ENCODE results near the gene SLC35F4.

The SLC35F4 gene

GRCh38 chr14:57831981-57832380 is 33.9 kb downstream of the SLC35F4 start:
- TF ChIP-seq MYC (IDR thresholded peaks at IDR 0.05; ENCODE audit: low read depth, low read length), result no peak
- TF ChIP-seq CTCF (IDR thresholded peaks at IDR 0.05; ENCODE audit: low read depth, low read length), result no peak
- TF ChIP-seq POLR2A (IDR thresholded peaks at IDR 0.05; ENCODE audit: extremely low read depth, insufficient read length), result no peak
- no peak for TF ChIP-seq MAX (IDR thresholded peaks at IDR 0.05; ENCODE audit: low read depth, low read length)
- no peak overlapping the region for H3K4me3 ChIP-seq (ENCODE audit: low read depth, low read length)
- peak; percentile 42 for DNase-seq (ENCODE audit: low read depth)

GRCh38 chr14:57828713-57829112 is 37.2 kb downstream of the SLC35F4 start:
- TF ChIP-seq MYC (IDR thresholded peaks at IDR 0.05; ENCODE audit: low read depth, low read length) (no peak), POLR2A (IDR thresholded peaks at IDR 0.05; ENCODE audit: extremely low read depth, insufficient read length) (no peak), MAX (IDR thresholded peaks at IDR 0.05; ENCODE audit: low read depth, low read length) (no peak), CTCF (IDR thresholded peaks at IDR 0.05; ENCODE audit: low read depth, low read length) (no peak)
- DNase-seq (ENCODE audit: low read depth), result no peak
- H3K4me3 ChIP-seq (ENCODE audit: low read depth, low read length), result no peak overlapping the region

- no peak overlapping the region for H3K4me3 ChIP-seq (ENCODE audit: low read depth, low read length)
- no peak for TF ChIP-seq MAX (IDR thresholded peaks at IDR 0.05; ENCODE audit: low read depth, low read length)
- no peak for TF ChIP-seq CTCF (IDR thresholded peaks at IDR 0.05; ENCODE audit: low read depth, low read length)
- TF ChIP-seq MYC (IDR thresholded peaks at IDR 0.05; ENCODE audit: low read depth, low read length), result no peak
- no peak for TF ChIP-seq POLR2A (IDR thresholded peaks at IDR 0.05; ENCODE audit: extremely low read depth, insufficient read length)
- no peak for DNase-seq (ENCODE audit: low read depth)
Measured at GRCh38 chr14:57823015-57823660, 42.8 kb downstream of the SLC35F4 start.

- TF ChIP-seq POLR2A (IDR thresholded peaks at IDR 0.05; ENCODE audit: extremely low read depth, insufficient read length) (no peak), CTCF (IDR thresholded peaks at IDR 0.05; ENCODE audit: low read depth, low read length) (no peak), MAX (IDR thresholded peaks at IDR 0.05; ENCODE audit: low read depth, low read length) (no peak), MYC (IDR thresholded peaks at IDR 0.05; ENCODE audit: low read depth, low read length) (no peak)
- DNase-seq (ENCODE audit: low read depth), result no peak
- H3K4me3 ChIP-seq (ENCODE audit: low read depth, low read length), result no peak overlapping the region
Measured at GRCh38 chr14:57822081-57822480, 43.8 kb downstream of the SLC35F4 start.

GRCh38 chr14:57820581-57820980 is 45.3 kb downstream of the SLC35F4 start:
- no peak overlapping the region for H3K4me3 ChIP-seq (ENCODE audit: low read depth, low read length)
- TF ChIP-seq POLR2A (IDR thresholded peaks at IDR 0.05; ENCODE audit: extremely low read depth, insufficient read length), result no peak
- no peak for TF ChIP-seq MYC (IDR thresholded peaks at IDR 0.05; ENCODE audit: low read depth, low read length)
- TF ChIP-seq CTCF (IDR thresholded peaks at IDR 0.05; ENCODE audit: low read depth, low read length), result no peak
- TF ChIP-seq MAX (IDR thresholded peaks at IDR 0.05; ENCODE audit: low read depth, low read length), result no peak
- no peak for DNase-seq (ENCODE audit: low read depth)

Measured in NB4 (cell line).